HepG2 (cell line): ENCODE measurements around the gene LHFPL2. TPM values are rescaled to one million over a fixed set of nuclear protein-coding genes. Genes with fewer than 3 reads are reported as not detected.

Source experiments
- FLYWCH1 ChIP-seq: sonication (generic); formaldehyde crosslinking; IDR thresholded peaks from 2 replicates; pipeline ENCODE4 v1.8.1; 2023; ENCODE audit warnings: mild to moderate bottlenecking, missing genetic modification reagents
- FOXP1 ChIP-seq, 2 experiments: fragments of 450-650 bp in 1 of 2; IDR thresholded peaks; 2 replicates each; pipeline ENCODE4 v1.6.1; 2017 to 2018; ENCODE audit warnings: antibody characterized with exemption in 1 of 2
- GLI4 ChIP-seq: sonication (generic); formaldehyde crosslinking; IDR thresholded peaks from 2 replicates; pipeline ENCODE4 v1.5.1; 2020; ENCODE audit warnings: missing genetic modification reagents, mild to moderate bottlenecking, moderate library complexity, borderline replicate concordance
- HMG20B ChIP-seq: conservative IDR thresholded peaks from 2 replicates; pipeline ENCODE4 v1.6.1; 2016; ENCODE audit warnings: missing genetic modification reagents, missing compliant biosample characterization
- IKZF4 ChIP-seq: sonication (generic); formaldehyde crosslinking; IDR thresholded peaks from 2 replicates; pipeline ENCODE4 v1.5.1; 2020; ENCODE audit warnings: borderline replicate concordance, mild to moderate bottlenecking, low read depth, missing genetic modification reagents; ENCODE audit errors: not compliant biosample characterization
- RARG ChIP-seq: sonication (generic); formaldehyde crosslinking; IDR thresholded peaks from 2 replicates; pipeline ENCODE4 v1.4.0; 2020; ENCODE audit warnings: low read depth, mild to moderate bottlenecking, missing genetic modification reagents
- SKI ChIP-seq: fragments of 450-650 bp; IDR thresholded peaks from one replicate; pipeline ENCODE4 v1.6.1; 2018; ENCODE audit warnings: mild to moderate bottlenecking; ENCODE audit not compliant: partially characterized antibody
- TBX2 ChIP-seq: sonication (generic); formaldehyde crosslinking; IDR thresholded peaks from 2 replicates; pipeline ENCODE4 v1.5.0; 2020; ENCODE audit warnings: missing genetic modification reagents, mild to moderate bottlenecking, borderline replicate concordance
- ZBTB20 ChIP-seq: sonication (generic); formaldehyde crosslinking; IDR thresholded peaks from 2 replicates; pipeline ENCODE4 v1.8.1; 2023; ENCODE audit warnings: missing genetic modification reagents, low read depth, mild to moderate bottlenecking, borderline replicate concordance
- ZMAT3 ChIP-seq: sonication (generic); formaldehyde crosslinking; conservative IDR thresholded peaks from 2 replicates; pipeline ENCODE4 v1.7.0; 2021; ENCODE audit warnings: missing genetic modification reagents
- polyA plus RNA-seq, 8 experiments: library from polyadenylated mRNA; depleted of rRNA in 3 of 8; stranded (reverse) in 7 of 8; unstranded in 1 of 8; fragments of >200 nt; fragmentation: Illumina TruSeq in 4 of 8; extraction: Trizol in 4 of 8; gene quantifications; 2 replicates each; pipeline versions ENCODE4 v1.2.1 to v1.2.3, GENCODE V29; 2011 to 2016; ENCODE audit warnings: low read depth in 4 of 8, missing spikeins in 1 of 8, mixed read lengths in 1 of 8; ENCODE audit not compliant: insufficient read depth in 1 of 8
- total RNA-seq, 5 experiments: library from RNA; depleted of rRNA; stranded (reverse); fragments of >200 nt; fragmentation: Illumina TruSeq; extraction: Trizol; gene quantifications; 2 replicates each; pipeline ENCODE4 v1.2.3, GENCODE V29; 2016; ENCODE audit warnings: low read depth in 1 of 5
- TF ChIP-seq, protein P1 (sequence below): sonication (generic); formaldehyde crosslinking; IDR thresholded peaks from 2 replicates; pipeline ENCODE4 v1.4.0; 2020; ENCODE audit warnings: missing genetic modification reagents, low read depth, mild to moderate bottlenecking, borderline replicate concordance
- TF ChIP-seq, protein P2 (sequence below): sonication (generic); formaldehyde crosslinking; IDR thresholded peaks from 2 replicates; pipeline ENCODE4 v1.4.0; 2020; ENCODE audit warnings: missing genetic modification reagents, borderline replicate concordance
- TF ChIP-seq, protein P3 (sequence below): sonication (generic); formaldehyde crosslinking; IDR thresholded peaks from 2 replicates; pipeline ENCODE4 v1.4.0; 2020; ENCODE audit warnings: missing genetic modification reagents
- TF ChIP-seq, protein P4 (sequence below): sonication (generic); formaldehyde crosslinking; IDR thresholded peaks from 2 replicates; pipeline ENCODE4 v1.4.0; 2020; ENCODE audit warnings: missing genetic modification reagents
- TF ChIP-seq, protein P5 (sequence below): sonication (generic); formaldehyde crosslinking; IDR thresholded peaks from 2 replicates; pipeline ENCODE4 v1.4.0; 2020; ENCODE audit warnings: missing genetic modification reagents
- TF ChIP-seq, protein P6 (sequence below): sonication (generic); formaldehyde crosslinking; IDR thresholded peaks from 2 replicates; pipeline ENCODE4 v1.5.1; 2020; ENCODE audit warnings: mild to moderate bottlenecking, moderate library complexity, missing genetic modification reagents

Gene LHFPL2
- total and polyA plus RNA-seq, 2 of the 13 experiments (the other 11 are each of a cell fraction or from before 2014, with no cell fraction given): 6.0 to 20.0 TPM

DNA sequence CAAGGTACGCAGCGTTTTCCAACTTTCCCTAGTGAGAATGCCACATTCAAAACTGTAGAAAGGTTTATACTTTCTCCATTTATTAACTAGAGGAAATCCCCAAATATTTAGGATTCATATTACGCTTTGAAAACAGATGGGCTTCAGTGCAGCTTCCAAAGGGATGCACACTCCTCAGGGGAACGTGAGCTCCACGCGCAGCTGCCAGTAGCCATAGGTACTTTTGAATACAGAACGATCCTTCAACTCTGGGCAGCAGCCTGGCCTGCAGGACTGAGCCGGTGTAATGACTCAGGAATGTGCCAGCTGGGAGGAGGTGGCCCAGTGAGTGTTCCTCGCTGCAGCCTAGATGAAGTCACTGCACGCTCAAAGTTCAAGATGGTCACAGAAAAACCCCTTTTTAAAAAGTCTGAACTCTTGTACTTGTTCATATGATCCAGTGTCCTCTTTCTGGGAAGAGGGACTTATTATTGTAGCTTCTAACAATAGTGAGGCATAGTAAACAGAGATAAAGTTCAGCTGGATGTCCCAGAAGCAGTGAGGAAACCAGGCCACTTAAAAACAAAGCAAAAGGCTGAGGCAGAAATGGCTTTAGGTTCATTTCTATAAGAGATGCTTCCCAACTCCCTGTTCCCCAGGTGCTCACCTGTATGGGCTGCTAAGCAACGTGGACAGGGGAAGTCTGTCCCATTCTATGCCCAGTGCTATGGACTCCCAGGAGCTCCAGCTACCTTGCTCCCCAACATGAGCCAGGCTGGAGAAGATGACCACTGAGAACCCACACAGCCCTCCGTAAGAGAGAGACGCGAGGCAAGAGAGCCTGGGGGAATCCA, 130.0 kb downstream of the LHFPL2 start (continued):
- TF ChIP-seq, protein P1, sequence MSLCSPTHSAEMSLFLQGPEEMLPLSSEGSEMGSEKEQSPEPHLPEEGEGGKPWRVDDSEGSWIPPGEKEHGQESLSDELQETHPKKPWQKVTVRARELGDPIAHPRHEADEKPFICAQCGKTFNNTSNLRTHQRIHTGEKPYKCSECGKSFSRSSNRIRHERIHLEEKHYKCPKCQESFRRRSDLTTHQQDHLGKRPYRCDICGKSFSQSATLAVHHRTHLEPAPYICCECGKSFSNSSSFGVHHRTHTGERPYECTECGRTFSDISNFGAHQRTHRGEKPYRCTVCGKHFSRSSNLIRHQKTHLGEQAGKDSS (CRISPR knock-in tag): no peak
- TF ChIP-seq, protein P2, sequence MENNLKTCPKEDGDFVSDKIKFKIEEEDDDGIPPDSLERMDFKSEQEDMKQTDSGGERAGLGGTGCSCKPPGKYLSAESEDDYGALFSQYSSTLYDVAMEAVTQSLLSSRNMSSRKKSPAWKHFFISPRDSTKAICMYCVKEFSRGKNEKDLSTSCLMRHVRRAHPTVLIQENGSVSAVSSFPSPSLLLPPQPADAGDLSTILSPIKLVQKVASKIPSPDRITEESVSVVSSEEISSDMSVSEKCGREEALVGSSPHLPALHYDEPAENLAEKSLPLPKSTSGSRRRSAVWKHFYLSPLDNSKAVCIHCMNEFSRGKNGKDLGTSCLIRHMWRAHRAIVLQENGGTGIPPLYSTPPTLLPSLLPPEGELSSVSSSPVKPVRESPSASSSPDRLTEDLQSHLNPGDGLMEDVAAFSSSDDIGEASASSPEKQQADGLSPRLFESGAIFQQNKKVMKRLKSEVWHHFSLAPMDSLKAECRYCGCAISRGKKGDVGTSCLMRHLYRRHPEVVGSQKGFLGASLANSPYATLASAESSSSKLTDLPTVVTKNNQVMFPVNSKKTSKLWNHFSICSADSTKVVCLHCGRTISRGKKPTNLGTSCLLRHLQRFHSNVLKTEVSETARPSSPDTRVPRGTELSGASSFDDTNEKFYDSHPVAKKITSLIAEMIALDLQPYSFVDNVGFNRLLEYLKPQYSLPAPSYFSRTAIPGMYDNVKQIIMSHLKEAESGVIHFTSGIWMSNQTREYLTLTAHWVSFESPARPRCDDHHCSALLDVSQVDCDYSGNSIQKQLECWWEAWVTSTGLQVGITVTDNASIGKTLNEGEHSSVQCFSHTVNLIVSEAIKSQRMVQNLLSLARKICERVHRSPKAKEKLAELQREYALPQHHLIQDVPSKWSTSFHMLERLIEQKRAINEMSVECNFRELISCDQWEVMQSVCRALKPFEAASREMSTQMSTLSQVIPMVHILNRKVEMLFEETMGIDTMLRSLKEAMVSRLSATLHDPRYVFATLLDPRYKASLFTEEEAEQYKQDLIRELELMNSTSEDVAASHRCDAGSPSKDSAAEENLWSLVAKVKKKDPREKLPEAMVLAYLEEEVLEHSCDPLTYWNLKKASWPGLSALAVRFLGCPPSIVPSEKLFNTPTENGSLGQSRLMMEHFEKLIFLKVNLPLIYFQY (CRISPR knock-in tag): peak; percentile 81; the same call in 1 of the 2 replicates
- TF ChIP-seq HMG20B (0 out of 2 replicates have a peak, but pooled peaks have one; percentile 40), GLI4 (CRISPR knock-in tag) (no peak), RARG (CRISPR knock-in tag) (0 out of 2 replicates have a peak, but pooled peaks have one; percentile 54), IKZF4 (CRISPR knock-in tag) (no peak), FOXP1 (IDR thresholded peaks at IDR 0.05) (no peak), FOXP1 (CRISPR knock-in tag; IDR thresholded peaks at IDR 0.05) (peak; percentile 72), ZBTB20 (peak; percentile 70; the same call in 1 of the 2 replicates), SKI (peak; percentile 21), FLYWCH1 (CRISPR knock-in tag) (no peak), ZMAT3 (CRISPR knock-in tag) (0 out of 2 replicates have a peak, but pooled peaks have one; percentile 18), TBX2 (CRISPR knock-in tag) (peak; percentile 75; the same call in 1 of the 2 replicates)
- TF ChIP-seq, protein P3, sequence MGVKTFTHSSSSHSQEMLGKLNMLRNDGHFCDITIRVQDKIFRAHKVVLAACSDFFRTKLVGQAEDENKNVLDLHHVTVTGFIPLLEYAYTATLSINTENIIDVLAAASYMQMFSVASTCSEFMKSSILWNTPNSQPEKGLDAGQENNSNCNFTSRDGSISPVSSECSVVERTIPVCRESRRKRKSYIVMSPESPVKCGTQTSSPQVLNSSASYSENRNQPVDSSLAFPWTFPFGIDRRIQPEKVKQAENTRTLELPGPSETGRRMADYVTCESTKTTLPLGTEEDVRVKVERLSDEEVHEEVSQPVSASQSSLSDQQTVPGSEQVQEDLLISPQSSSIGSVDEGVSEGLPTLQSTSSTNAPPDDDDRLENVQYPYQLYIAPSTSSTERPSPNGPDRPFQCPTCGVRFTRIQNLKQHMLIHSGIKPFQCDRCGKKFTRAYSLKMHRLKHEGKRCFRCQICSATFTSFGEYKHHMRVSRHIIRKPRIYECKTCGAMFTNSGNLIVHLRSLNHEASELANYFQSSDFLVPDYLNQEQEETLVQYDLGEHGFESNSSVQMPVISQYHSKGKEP (CRISPR knock-in tag): no peak
- TF ChIP-seq, protein P4, sequence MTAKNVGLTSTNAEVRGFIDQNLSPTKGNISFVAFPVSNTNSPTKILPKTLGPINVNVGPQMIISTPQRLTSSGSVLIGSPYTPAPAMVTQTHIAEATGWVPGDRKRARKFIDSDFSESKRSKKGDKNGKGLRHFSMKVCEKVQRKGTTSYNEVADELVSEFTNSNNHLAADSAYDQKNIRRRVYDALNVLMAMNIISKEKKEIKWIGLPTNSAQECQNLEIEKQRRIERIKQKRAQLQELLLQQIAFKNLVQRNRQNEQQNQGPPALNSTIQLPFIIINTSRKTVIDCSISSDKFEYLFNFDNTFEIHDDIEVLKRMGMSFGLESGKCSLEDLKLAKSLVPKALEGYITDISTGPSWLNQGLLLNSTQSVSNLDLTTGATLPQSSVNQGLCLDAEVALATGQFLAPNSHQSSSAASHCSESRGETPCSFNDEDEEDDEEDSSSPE (CRISPR knock-in tag): peak; percentile 26; the same call in 1 of the 2 replicates
- TF ChIP-seq, protein P5, sequence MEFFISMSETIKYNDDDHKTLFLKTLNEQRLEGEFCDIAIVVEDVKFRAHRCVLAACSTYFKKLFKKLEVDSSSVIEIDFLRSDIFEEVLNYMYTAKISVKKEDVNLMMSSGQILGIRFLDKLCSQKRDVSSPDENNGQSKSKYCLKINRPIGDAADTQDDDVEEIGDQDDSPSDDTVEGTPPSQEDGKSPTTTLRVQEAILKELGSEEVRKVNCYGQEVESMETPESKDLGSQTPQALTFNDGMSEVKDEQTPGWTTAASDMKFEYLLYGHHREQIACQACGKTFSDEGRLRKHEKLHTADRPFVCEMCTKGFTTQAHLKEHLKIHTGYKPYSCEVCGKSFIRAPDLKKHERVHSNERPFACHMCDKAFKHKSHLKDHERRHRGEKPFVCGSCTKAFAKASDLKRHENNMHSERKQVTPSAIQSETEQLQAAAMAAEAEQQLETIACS (CRISPR knock-in tag): no peak
- TF ChIP-seq, protein P6, sequence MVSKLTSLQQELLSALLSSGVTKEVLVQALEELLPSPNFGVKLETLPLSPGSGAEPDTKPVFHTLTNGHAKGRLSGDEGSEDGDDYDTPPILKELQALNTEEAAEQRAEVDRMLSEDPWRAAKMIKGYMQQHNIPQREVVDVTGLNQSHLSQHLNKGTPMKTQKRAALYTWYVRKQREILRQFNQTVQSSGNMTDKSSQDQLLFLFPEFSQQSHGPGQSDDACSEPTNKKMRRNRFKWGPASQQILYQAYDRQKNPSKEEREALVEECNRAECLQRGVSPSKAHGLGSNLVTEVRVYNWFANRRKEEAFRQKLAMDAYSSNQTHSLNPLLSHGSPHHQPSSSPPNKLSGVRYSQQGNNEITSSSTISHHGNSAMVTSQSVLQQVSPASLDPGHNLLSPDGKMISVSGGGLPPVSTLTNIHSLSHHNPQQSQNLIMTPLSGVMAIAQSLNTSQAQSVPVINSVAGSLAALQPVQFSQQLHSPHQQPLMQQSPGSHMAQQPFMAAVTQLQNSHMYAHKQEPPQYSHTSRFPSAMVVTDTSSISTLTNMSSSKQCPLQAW (CRISPR knock-in tag): peak; percentile 79
